HG03045 (cell line): ENCODE results near the gene LAMC3.

Source experiments
- ATAC-seq: cut with Tn5 transposase; IDR thresholded peaks from one replicate; pipeline ENCODE4 v1.9.1; 2021; ENCODE audit warnings: mild to moderate bottlenecking, moderate library complexity; ENCODE audit not compliant: unreplicated experiment

Gene LAMC3

GRCh38 chr9:131068076-131068816, 59.3 kb downstream of the LAMC3 start:
- ATAC-seq, result no peak

DNA sequence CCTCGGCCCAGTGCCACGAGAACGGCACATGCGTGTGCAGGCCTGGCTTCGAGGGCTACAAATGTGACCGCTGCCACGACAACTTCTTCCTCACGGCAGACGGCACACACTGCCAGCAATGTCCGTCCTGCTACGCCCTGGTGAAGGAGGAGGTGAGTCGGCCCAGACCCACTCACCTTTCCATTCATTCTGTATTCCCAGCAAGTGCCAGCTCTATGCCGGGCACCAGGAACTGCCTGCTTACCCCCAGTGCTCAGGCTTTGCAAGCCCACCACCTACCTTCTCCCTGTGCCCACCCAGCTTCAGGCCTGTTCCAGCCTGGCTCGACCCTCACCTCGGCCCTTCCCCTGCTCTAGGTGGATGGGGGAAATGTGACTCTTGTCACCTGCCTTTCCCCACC, 60.7 kb downstream of the LAMC3 start:
- ATAC-seq, result no peak

- ATAC-seq, result no peak
Measured at GRCh38 chr9:131072107-131072870, 63.3 kb downstream of the LAMC3 start.

DNA sequence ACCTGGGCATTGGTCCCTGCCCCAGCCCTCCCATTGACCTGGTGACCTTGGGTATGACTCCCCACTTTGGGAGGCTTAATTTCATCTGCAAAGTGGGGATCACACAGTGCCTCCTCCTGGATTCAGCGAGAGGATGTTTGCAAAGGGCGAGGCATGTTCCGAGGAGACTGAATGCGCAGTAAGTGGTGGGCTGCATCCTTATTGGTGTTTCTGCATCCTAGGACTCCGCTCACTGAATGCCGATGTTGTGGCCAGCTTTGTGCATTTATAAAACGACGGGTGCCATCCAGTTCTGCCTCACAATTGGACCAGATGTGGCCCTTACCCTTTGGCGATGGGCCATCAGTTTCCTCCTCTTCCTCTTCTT, 63.9 kb downstream of the LAMC3 start:
- ATAC-seq, result no peak

- no peak for ATAC-seq
Measured at GRCh38 chr9:131076347-131077195, 67.6 kb downstream of the LAMC3 start.

- ATAC-seq, result no peak
Measured at GRCh38 chr9:131078427-131079366, 69.7 kb downstream of the LAMC3 start.

DNA sequence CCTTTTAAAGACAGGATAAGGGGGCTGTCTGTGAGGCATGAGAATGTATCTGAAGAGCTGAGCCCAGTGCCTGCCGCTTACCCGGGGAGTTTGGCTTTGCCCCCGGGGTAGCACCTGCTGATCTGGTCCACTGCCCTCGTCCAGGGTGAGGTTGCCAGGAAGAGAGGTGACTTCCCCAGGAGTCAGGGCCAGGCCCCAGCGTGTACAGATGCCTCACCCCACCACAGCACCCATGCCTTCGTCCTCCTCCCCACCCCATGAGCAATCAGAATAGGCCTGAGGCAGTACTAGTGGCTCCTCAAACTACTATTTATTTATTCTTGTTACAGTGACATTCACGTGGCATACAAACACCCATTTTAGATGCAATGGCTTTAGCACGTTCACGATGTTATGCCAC, 71.6 kb downstream of the LAMC3 start:
- no peak for ATAC-seq

- ATAC-seq, result no peak
Measured at GRCh38 chr9:131081868-131082267, 72.9 kb downstream of the LAMC3 start.

DNA sequence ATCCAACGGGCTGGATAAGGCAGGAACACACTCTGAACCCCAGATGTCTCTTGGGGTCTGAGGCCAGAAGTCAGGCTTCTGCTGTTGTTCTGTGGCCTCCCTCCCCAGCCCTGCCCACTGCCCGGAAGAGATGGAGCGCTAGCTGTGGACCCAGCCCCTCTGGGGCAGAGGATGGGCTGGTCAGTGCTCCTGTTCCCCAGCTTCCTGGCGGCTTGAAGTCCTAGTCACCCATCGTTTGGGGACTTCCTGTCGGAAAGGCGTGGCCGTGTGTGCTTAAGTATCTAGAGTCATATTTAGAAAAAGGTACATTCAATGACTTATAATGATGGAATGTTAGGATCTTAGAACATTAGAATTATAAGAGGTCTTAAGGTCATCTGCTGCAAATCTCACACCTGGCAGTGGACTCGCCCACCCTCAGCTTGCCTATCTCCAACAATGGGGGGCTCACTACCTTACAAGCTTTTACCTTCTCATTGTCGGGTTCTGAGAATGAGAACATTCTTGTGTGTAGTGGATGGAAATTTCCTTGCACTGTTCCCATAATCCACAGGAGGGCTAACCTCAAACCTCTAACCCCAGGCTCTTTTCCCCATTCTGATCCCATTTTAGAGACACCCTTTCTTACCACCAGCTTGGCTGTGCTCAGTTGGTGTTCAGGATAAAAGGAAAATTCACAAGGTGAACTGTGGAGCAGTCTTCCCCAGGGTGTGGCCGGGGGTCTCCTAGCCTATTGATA, 74.0 kb downstream of the LAMC3 start:
- ATAC-seq, result no peak

DNA sequence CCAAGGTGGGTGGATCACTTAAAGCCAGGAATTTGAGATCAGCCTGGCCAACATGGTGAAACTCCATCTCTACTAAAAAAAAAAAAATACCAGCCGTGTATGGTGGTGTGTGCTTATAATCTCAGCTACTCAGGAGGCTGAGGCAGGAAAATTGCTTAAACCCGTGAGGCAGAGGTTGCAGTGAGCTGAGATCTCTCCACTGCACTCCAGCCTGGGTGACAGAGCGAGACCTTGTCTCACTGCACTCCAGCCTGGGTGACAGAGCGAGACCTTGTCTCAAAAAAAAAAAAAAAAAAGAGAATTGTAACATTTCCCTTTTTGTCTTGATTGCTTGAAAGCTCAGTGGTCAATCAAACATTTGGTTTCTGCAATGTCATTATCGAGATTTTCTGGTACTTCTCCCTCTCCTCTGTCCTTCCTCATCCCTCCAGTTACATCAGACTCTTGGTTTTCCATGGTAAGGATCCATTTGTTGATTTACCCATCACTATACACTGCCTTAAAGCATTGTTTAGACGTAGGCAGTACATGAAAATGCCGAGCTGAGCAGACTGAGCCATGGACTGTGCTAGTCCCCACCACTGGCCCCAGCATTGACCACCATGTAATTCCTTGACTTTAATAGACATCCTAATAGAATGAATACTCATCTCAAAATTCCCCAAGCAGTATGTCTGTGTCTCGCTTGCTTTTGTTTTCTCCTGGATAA, 75.8 kb downstream of the LAMC3 start:
- ATAC-seq, result no peak

- no peak for ATAC-seq
Measured at GRCh38 chr9:131085370-131086122, 76.6 kb downstream of the LAMC3 start.

DNA sequence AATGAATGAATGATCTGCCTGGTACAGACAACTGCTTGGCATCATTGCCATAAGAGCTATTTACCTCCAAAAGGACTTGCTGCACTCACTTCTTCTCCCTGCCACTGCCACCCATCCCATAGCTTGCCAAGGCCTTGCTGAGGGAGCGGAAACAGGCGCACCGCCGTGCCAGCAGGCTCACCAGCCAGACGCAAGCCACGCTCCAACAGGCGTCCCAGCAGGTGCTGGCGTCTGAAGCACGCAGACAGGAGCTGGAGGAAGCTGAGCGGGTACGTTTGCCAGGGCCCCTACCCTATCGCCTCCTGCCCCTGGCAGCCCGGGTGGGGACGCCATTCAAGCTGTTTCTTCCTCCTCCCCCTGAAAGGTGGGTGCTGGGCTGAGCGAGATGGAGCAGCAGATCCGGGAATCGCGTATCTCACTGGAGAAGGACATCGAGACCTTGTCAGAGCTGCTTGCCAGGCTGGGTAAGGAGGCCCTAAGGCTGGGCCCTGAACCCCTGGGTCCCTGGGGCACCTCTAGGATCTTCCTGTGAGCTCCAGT, 78.5 kb downstream of the LAMC3 start:
- no peak for ATAC-seq

- ATAC-seq, result no peak
Measured at GRCh38 chr9:131090025-131090787, 81.2 kb downstream of the LAMC3 start.

DNA sequence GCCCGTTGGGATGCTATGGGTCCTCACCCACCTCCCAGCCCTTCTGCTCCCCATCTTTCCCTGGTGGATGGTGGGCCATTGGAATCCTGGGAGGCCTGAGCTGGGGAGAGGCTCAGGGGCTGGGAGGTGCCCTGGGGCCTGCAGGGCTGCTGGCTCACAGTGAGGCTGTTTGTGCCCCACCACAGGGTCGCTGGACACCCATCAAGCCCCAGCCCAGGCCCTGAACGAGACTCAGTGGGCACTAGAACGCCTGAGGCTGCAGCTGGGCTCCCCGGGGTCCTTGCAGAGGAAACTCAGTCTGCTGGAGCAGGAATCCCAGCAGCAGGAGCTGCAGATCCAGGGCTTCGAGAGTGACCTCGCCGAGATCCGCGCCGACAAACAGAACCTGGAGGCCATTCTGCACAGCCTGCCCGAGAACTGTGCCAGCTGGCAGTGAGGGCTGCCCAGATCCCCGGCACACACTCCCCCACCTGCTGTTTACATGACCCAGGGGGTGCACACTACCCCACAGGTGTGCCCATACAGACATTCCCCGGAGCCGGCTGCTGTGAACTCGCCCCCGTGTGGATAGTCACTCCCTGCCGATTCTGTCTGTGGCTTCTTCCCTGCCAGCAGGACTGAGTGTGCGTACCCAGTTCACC, 82.5 kb downstream of the LAMC3 start:
- ATAC-seq, result no peak

DNA sequence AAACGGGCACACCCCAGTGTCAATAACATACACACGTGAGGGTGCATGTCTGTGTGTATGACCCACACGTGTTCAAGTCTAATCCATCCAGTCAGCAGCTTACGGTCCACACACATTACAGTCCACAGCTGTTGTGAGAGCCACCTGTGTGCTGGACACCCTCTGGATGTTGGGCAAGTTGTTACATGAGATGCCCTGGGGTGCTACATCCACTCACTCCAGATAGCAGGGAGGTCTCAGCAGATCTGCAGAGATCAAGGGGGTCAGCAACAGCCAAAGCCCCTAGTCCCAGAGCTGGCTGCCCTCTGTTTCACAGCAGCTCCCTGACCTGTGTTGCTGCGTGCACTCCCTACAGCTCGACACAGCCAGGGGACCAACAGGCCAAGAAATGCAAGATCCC, 83.1 kb downstream of the LAMC3 start:
- ATAC-seq, result no peak

DNA sequence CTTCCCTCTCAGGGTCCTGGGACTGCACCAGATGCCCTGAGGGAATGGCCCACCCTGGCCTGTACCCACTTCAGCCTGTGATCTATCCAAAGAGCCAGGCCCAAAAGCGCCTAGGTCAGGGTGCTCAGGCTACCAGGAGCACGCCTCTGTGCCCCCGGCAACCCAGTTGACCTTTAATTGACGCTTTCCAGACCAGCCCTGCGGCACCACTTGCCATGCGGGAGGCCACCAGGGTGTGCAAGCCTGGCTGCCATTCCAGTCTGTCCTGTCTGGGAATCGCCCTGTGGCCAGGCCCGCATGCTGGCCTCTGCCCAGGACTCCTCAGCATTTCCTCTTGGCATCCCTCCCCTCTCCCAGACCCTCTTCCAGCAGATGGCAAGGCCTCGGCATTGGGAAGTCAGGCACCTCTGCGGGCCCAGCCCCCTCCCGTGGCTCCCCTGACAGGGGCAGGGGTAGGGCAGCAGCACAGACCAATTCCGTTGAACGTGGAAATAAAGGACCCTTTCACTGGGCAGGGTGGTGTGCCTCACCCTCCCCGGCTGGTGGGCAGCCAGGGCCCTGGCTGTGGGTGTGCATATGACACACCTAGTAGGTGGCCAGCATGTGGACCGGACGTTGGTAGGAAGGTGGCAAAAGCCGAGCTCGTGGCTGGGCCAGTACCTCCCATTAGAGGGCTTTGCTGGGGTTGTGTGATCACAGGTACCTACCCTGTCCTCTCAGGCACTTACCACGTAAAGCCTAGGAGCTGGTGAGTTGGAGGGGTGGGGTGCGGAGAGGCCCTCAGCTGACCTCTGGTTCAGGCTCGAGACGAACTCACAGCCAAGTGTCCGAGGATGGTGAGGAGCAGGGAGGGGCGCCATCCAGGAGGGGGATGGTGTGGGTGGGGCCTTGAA, 83.8 kb downstream of the LAMC3 start:
- no peak for ATAC-seq
